Subcutaneous adipose tissue (tissue), 4 donors: ENCODE results near the gene TTC28. TPM values are rescaled to one million over a fixed set of nuclear protein-coding genes. Genes with fewer than 3 reads are reported as not detected.

Source experiments
- total RNA-seq, 4 donors: library from RNA; depleted of rRNA; stranded (reverse); fragments of >200 nt; gene quantifications; one replicate each; pipeline ENCODE4 v1.1.0, GENCODE V29; 2016
- TF ChIP-seq, protein P1 (sequence below): fragments of 450-650 bp; IDR thresholded peaks from one replicate; pipeline ENCODE4 v1.5.1; 2016; ENCODE audit warnings: low read depth, mild to moderate bottlenecking, control low read depth, antibody characterized with exemption, moderate library complexity

The TTC28 gene
- total RNA-seq, 4 donors from 2014 or later: 42.6 to 71.6 (median 43.4) TPM

GRCh38 chr22:27972732-27973698, 706.6 kb downstream of the TTC28 start:
- TF ChIP-seq, protein P1, sequence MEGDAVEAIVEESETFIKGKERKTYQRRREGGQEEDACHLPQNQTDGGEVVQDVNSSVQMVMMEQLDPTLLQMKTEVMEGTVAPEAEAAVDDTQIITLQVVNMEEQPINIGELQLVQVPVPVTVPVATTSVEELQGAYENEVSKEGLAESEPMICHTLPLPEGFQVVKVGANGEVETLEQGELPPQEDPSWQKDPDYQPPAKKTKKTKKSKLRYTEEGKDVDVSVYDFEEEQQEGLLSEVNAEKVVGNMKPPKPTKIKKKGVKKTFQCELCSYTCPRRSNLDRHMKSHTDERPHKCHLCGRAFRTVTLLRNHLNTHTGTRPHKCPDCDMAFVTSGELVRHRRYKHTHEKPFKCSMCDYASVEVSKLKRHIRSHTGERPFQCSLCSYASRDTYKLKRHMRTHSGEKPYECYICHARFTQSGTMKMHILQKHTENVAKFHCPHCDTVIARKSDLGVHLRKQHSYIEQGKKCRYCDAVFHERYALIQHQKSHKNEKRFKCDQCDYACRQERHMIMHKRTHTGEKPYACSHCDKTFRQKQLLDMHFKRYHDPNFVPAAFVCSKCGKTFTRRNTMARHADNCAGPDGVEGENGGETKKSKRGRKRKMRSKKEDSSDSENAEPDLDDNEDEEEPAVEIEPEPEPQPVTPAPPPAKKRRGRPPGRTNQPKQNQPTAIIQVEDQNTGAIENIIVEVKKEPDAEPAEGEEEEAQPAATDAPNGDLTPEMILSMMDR: no peak

- TF ChIP-seq, protein P1: no peak
These were observed 707.7 kb downstream of the TTC28 start for GRCh38 chr22:27971926-27972325.

DNA sequence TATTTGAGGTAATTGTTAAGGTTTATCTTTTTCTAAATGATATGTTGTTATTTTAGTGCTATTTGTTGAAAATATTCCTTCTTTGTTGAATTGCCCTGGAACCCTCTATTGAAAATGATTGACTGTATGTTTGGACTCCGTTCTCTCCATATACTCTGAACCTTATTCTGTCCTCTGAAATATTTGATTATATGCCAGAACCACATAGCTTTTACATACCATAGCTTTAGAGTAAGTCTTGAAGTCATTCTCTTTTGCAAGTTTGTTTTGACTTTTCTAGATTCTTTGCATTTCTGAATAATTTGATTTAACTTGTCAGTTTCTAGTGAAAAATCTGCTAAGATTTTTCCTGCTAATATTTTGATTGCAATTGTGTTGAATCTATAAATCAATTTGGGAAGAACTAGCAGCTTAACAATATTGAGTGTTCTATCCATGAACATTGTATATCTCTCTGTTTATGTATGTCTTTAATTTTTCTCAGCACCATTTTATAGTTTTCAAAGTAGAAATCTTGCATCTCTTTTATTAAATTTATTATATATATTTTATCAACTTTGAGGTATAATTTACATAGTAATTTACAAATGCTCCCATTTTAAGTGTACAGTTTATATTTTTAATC, 708.9 kb downstream of the TTC28 start:
- TF ChIP-seq, protein P1: no peak

DNA sequence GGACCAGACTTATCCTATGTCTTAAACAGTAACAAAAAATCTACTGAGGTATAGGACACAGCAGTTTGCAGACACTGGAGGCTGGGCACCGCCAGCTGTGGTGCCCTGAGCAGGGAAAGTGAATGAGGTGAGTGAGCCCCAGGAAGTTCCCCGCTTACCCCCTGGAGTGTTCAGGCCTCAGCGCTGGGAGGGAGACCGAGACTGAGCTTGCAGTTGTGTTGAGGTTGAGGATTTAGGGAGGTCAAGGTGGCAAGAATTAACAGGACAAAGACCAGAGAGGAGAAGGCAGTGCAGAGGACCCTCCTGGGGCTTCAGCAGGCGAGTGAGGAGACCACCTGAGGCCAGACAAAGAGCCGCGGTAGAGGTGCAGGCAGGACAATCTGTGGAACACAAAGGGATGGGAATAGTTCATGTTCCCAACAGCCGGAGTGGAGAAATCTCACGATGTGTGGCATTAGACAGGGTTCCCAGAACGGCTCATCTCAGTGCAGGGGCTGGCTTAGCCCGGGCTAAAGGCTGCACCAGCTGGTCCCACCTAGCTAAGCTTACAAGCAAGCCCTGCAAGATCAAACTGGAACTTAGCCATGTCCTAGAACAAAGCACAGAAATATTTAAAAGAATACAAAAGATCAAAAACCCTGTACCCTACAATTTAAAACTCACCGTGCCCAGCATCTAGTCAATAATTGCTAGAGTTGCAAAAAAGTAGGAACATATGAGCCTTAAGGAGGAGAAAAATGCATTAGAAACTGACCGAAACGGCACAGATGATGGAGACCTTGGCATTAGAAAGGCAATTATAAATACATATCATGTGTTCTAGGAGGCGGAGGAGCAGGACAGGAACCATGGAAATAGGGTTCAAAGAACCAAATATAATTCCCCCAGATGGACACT, 713.2 kb downstream of the TTC28 start:
- TF ChIP-seq, protein P1: no peak

- TF ChIP-seq, protein P1: no peak
These were observed 717.2 kb downstream of the TTC28 start for GRCh38 chr22:27962268-27963044.

DNA sequence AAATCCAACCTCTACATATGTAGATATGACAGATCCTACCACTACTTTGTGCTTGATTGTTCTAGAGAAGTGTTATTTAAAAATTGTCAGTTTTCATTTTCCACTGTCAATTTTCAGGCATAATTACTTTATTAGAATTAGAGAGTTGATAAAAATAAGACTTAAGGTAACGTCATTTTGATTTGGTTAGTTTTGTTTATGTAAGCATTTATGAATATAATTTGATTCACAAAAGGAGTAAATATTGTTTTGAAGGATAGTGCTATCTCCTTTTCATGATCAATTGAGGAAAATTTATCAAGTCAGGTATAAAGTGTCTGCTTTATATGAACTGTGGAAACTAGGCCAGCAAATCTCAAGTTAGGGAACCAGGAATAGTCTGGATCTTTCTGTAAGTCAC, 718.0 kb downstream of the TTC28 start:
- TF ChIP-seq, protein P1: no peak
